HG02938 (cell line): ENCODE results near the gene CATSPER3.

Experiments
- ATAC-seq: cut with Tn5 transposase; IDR thresholded peaks from one replicate; pipeline ENCODE4 v1.9.1; 2021; ENCODE audit warnings: mild to moderate bottlenecking, moderate library complexity; ENCODE audit not compliant: unreplicated experiment

CATSPER3 gene

DNA sequence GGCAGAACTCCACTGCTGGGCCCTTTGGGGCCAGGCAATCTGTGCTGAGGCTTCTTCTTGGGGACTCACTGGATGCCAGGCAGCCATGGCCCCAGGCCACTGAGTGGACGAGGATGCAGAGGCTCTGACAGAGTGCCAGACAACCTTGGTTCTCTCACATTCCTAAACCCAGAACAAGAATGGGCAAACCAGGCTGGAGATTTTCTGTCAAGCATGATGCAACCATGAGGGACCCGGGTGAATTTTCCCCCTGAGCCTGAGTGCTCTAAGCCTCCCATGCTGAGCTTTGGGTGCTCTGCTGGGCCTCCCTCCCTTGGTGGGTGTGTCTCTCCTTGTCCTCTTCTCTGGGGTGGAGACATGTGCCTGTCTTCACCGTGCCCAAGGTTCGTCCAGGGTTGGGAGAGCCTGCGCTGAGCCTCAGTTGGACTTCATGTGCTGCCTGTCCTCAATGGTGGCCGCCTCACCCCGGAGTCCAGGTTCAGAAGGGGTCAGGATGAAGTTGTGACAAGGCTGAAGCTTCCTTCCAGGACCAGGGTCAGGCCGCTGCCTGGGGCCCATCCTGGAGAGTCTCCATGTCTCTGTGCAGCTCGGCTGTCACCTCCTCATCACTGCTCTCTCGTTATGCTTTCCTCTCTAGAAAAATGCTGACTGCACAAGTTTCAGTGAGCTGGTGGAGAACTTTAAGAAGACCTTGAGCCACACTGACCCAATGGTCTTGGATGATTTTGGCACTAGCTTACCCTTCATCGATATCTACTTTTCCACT, 42.2 kb downstream of the CATSPER3 start:
- no peak for ATAC-seq

DNA sequence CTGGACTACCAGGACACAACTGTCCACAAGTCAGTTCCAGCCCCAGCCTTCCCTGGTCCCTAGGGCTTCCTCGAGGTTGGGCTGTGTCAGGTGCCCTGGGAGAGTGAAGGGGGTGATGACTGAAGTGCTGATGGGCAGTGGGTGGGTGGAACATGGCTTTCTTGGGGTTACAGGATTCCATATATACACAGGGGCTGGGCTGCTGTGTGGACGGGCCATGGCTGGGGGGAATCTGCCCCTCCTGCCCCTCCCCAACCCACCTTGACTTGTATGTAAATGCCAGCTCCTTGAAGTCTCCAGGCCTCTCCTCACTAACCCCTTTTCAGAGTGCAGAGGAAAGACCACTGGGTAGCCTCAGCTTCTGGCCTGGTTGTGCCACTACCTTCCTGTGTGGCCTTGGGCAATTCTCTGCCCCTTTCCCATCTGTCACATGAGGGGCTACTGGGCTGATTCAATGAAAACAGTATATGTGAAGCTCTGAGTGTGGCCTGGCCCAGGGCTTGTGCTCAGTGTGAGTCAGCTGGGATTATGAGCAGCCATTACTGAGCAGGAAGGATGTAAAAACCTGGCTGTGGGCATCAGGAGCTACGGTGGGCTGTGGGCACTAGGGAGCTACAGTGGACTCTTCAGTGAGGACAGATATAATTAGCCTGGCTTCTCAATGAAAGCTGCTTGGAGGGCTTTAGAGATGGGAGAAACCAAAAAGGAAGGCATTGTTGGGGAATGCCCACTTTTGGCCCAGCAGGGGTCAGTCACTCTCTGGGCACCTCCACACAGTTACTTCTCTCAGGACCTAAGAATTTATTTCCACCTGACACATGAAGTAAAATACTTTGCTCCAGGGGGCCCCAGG, 43.0 kb downstream of the CATSPER3 start:
- ATAC-seq: no peak

DNA sequence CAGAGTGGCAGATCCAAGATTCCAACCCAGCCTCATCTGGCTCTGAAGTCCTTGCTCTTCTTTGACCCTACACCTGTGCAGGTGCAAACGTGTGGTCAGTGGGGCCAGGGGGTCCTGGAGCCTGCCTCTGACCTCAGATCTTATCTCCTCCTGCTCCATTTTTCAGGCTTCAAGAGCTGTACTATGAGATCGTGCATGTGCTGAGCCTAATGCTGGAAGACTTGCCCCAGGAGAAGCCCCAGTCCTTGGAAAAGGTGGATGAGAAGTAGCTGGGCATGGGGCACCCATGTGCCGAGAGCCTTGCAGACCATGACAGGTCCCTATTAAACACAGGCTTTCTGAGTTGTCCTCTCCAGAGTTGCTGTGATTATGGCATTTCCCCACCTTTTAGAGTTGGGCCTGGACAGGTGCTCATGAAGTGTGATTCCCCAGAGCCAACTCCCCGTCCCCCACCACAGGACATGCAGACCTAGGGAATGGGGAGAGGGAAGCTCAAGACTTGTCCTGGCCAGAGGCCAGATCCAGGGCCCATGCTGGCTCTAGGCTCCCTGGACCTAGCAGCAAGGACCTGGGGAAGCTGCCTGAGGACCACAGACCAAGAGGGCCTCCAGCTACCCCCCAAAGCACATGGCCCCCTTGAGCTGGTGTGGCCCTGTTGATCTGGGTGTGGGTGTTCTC, 43.8 kb downstream of the CATSPER3 start:
- no peak for ATAC-seq

DNA sequence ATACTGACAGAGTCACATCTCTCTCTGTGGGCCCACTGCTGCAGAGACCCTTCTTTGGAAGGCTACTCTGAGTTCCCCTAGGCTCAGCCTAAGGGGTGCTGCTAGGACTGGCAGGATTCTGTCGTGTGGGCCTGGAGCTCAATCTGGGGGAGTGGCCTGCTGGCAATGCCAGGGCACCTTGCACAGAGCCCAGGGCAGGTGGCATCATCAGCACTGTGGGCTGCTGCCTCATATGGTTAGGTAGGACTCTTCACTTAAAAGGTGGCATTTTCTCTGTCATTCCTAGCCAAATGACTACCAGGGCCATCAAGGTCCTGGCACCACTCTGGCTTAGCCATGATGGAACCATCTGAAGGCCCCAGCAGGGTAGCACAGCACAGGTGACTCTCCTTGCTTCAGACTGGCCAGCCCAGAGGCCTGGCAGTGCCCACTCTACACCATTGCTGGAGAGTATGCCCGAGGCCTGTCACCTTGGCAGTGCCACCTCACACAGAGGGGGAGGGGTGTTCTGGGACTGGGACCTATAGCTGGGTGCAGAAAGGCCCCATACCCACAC, 44.4 kb downstream of the CATSPER3 start:
- ATAC-seq: no peak

DNA sequence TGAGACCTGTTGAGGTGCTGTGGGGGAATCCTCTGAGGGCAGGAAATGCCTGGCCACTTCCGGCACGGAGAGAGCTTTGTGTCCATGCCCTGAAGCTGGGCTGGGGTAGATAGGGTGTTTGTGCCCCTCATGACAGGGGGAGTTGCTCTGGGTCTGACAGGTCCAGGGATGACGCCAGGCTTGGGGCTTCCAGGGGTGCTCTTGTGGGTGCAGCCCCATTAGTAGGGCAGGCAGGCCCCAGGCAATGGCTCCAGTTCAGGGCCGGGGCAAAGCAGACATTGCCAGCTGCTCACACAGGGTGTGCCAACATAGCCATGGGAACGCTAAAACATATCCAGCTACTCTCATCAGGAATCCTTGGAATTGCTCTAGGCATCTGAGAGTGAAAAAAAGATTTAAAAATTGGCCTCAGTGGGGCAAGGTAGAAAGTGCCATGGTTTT, 45.3 kb downstream of the CATSPER3 start:
- ATAC-seq: no peak

DNA sequence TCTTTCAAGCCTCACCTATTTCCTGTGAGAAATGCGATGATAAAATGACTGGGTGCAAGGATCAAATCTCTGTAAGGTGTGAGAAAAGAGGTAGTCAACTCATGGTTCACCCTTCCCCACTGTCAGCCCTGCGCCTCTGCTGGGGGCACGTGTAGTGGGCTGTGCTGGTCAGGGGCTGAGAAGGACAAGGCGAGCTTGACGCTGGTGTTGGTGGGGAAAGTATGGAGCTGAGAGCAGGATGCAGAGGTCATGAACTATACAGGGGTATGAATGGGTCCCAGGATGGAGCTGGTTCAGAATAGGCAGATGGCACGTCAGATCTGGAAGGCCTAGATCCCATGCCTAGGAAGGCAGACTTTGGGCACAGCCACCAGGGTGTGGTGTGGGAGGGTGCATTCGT, 45.7 kb downstream of the CATSPER3 start:
- ATAC-seq: no peak

DNA sequence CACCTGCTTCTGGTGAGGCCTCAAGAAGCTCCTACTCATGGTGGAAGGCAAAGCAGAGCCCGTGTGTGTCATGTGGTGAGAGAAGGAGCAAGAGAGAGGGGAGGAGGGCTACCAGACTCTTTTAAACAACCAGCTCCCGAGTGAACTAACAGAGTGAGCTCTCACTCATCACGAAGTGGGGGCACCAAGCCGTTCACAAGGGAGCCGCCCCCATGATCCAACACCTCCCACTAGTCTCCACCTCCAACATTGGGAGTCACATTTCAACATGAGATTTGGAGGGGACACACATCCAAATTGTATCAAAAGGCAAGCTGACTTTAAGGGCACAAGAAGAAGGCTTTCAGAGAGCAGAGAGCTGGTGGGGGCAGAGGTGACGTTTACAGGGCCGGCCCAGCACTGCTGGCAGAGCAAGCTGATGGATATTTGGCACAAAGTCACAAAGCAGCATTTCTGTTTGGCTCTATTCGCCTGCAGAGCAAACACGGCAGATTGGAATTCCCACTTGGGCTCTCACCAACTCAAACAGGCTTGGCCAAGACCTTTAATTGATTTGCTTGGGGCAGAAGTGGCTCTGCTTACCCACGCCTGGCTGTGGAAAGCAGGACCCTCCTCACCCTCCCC, 46.4 kb downstream of the CATSPER3 start:
- no peak for ATAC-seq

DNA sequence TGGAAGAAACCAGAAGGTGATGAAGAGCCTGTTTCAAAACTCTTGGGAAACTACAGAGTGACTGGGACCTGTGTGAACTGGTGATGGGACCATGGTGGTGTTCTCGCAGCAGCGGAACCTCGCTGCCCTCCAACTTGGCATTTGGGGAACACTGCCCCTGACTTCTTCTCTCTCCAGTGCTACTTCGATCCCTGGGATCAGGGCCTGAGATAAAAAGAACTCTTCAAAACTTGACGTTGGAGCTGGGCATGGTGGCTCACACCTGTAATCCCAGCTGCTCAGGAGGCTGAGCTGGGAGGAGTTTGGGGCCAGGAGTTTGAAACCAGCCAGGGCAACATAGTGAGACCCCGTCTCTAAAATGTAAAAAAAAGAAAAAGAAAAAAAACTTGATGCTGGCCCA, 48.2 kb downstream of the CATSPER3 start:
- no peak for ATAC-seq

DNA sequence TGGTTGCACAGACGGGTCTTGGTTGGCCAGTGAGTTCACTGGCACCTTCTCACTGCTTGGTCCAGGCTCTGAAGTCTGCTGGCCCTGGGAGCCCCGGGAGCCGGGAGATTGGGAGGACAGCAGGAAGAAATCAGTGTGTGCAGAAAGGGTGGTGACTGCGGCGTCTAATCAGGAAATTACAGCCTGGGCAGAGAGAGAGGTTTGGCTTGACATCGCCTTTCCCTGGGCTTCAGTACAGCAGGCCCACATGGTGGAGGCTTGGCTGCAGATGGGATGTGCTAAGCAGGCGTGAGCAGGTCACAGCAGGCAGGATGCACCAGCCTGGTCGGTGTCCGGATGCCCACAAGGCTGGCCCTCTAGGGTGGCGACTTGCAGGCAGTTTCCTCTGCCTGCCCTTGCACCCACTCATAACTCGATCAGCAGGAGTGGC, 49.2 kb downstream of the CATSPER3 start:
- no peak for ATAC-seq

DNA sequence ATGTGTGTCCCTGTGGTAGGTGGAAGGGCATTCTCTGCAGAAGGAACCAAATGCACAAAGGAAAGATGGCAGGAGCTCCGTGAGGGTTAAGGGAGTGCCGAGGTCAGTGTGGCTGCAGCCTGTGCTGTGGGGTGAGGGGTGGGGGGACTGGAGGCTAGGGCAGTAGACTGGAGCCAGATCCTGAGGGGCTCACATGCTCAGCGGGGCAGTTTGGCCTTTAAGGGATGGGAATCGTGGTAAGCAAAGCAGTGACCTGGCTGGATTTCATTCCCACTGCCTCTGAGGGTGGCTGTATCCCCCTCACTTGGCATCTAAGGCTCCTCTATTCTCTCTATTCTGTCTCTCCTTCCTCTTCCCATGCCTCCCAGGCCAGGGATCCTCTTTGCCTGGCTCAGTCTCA, 50.8 kb downstream of the CATSPER3 start:
- ATAC-seq: no peak

DNA sequence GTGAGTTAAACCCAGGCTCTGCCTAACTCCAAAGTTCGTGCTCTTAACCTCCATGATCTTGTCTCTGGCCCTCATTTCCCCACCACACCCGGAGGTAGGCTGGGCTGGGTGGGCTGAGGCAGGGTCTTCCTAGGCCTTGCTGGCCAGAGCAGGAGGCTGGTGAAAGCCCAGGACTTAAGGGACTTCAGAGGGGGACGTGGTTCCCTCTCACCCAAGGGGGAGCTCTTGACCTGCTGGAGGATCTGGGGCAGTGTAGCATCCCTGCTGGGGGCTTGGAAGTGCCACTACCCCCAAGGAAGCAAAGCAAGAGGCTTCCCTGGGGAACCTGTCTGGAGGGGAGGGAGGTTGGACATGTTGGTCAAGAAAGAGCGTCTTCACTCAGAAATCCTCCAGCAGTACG, 51.6 kb downstream of the CATSPER3 start:
- no peak for ATAC-seq

DNA sequence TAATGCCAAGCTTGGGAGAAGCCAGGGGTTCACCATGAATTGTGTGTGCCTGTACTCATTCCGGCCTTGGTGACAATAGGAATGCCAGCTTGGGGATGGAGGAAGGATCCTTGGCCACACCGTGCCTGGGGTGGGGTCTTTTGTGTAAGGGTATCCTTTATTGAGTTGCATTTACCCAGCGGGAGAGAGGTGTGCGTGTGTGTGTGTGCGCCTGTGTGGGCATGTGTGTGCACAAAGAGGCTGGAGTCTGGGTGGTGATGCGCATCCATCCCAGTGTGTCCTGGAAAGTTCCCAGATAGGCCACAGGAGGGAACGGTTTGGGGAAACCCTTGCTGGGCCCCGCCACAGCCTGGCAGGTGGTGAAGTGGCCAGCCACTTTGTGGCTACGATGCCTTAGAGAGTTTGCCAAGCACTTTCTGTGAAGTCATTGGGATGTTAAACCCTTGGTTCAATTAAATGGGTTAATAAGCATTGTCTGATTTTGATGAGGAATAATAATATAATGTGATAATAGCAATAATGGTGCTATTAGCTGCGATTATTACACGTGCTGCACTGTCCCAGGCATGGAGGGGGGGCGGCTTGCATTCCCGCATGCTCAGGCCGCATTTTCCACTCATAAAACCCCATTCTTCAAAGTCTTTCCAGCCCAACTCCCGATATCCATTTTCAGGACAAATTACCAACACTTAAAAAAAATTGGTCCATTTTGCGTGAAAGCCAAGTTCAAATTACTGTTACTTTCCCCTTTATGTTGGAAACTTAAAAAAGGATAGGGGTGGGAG, 52.6 kb downstream of the CATSPER3 start:
- ATAC-seq: no peak

DNA sequence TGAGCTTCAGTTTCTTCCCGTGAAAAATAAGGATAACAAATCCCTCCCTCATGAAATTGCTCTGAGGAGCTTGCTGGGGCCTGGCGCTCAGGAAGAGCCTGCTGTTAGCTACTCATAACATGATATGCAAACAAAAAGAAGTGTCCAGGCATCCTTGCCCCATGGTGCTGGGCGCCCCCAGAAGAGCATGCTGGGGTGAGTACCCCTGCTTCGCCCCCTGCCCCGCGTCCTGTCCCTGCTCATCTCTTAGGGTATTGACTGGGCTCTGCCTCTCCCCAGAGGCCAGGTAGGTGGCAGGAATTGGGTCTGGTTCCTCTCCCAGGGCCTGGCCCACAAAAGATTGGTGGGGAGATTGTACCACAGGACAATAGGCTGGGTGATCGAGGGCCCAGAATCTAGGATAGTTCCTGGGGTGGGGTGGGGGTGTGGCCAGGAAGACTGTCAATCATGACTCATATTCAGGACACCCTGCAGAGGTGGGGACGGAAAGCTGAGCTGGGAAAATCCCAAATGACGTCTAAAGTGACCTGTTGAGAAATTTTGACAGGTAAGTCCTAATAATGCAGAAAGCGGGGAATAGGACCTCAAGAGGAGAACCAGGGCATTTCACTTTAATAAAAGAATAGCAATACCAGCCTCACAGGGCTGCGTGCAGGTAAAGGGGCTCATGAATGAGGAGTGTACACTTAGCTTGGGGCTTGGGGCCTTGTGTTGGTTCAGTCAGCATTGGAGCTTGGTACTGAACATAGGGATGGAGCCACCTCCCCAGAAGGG, 57.4 kb downstream of the CATSPER3 start:
- no peak for ATAC-seq

DNA sequence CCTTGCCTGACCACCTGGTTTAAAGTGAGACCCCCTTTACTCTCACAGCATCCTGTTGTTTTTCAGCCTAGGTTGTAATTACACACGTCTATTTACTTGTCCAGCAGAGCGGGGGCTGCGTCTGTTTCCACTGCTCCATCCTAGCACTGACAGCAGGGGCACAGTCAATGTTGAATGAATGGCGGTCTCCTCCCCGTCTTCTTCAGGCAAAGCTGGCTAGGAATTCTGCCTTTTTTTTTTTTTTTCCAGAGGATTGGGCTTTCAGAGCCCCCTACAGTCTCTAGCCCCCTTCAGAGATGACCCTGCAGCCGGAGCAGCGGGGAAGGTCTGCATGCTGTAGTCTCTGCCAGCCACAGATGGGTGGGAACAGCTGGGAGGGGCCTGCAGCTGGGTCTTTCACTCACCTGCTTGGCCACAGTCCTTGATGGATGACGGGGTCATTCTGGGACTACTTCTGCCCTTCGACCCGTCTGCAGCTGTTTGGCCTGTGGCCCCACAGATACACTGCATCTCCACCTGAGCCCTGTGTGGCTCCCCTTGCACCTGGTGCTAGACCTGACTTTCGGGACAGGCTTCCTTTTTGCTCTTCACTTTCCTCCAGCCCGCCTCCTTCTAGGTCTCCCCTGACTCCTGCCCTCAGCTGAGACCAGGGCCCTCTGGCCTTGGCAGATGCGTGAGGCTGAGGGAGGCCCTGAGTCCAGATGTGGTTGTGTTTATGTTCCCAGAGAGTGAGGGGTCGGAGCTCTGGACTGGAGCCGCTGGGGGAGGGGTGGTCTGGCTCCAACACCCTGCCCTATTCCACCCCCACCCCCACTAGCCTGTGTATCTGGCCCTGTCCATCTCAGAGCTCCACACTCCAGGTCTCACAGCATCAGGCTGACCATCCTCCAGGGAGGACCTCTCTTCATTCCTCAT, 58.3 kb downstream of the CATSPER3 start:
- ATAC-seq: no peak

DNA sequence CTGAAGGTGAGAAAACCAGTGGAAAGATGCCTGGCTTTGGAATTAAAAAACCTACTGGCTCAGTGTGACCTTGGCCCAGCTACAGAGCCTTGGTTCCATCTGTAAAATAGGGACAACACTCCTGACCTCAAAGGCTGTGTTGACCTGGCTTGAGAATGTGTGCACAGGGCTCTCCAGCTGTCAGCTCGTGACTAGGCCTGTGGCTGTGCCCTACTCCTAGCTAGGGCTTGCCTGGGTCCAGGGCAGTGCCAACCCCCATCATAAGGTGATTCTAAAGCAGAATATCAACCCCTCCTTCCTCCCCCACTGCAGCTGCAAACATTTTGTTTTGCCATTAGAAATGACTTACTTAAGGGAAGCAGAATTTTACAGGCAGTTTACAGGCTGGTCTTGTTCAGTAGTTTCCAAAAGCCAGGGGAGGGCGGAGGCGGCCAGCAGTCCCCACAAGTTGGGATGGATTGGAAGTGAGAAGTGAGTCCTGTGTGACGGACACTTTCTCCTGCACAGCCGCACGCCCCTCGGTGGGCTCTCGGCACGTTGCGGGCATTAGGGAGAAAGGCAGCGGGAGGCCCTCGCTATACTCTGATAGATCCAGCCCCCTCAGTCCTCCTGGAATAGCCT, 59.0 kb downstream of the CATSPER3 start:
- no peak for ATAC-seq

DNA sequence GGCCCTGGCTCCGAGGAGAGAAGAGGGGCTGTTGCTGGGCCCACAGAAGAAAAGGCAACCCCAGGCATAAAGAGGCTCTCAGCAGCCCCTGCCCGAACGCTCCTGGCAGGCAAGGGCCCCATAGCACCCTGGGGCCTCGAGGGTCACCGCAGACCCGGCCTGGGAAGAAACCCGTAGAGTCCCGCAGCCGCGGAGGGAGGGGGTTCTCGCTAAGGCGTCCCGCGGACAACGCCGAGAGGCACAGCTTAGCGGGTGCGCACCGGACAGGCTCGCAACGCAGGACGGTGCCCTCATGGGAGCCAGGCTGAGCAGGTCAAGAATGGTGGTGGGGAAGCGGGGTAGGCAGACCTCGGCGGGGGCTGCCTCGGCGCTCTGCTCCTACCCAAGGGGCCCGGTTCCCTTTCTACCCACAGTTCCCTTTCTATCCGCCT, 59.6 kb downstream of the CATSPER3 start:
- ATAC-seq: no peak

DNA sequence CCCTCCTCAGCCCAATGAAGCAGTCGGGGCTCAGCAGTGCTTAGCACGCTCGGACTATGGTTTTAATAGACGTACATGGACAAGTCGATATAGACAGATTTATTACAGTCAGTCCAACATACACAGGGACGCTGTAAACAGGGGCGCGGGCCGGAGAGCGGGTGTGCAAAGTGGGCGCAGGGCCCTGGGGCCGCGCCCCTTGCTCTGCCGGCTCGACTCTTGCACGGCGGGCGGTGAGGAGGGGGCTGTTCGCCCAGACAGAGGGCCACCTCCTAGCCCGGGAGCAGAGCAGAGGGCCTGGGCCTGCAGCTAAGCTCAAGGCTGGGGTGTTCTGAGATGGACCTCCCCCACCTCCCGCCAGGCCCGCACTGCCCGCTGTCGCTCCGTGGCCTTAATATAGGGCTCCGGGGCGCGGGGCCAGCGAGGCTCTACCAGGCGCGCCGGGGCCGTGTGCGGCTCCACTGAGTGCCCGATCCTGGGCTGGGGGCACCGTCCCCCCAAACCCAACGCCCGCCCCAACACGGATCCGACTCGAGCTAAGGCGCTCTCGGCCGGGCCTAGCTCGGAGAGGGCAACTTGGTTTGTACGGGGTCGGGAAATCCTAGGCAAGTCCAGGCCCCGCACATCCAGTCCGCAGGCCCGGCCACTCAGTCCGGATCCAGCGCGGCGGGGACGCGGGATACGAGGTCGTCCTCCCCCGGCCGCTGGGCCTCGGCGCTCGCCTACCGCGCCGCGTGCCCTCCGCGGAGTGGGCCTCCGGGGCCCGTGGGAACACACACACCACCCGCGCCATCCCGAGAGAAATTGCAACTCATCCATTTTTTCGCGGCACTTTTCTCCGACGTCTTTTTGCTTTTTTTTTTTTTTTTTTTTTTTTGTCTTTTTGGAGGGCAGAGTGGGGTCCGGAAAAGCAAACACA, 60.2 kb downstream of the CATSPER3 start:
- ATAC-seq: no peak
